ENCODE results near the gene FRY. TPM values are rescaled to one million over a fixed set of nuclear protein-coding genes. Genes with fewer than 3 reads are reported as not detected.

Gene FRY
- total and polyA plus RNA-seq, 4 donors = 6.2 to 31.2 (median 12.7) TPM

- Histone ChIP-seq H3K36me3 (ENCODE audit: control insufficient read depth in 4 of 4, insufficient read depth in 3 of 4, low read depth in 1 of 4, low read length in 3 of 4) (peaks cover 0 to 39% (median 16%) of the 10 kb centered on the region in 4 donors), H3K9ac (ENCODE audit: low read depth in 1 of 2, low read length in 2 of 2) (no peak overlapping the region), H3K27ac (ENCODE audit: low read depth in 1 of 2, low read length in 2 of 2) (no peak overlapping the region), H3K4me3 (ENCODE audit: low read depth in 1 of 3, low read length in 3 of 3) (no peak overlapping the region), H3K4me1 (ENCODE audit: control insufficient read depth in 4 of 4, insufficient read depth in 4 of 4, low read length in 3 of 4) (peaks cover 3 to 22% (median 7%) of the 10 kb centered on the region in 4 donors), H3K27me3 (ENCODE audit: control insufficient read depth in 4 of 4, insufficient read depth in 4 of 4, low read length in 3 of 4) (no peaks in the 10 kb centered on the region), H3K9me3 (ENCODE audit: control insufficient read depth in 4 of 4, low read length in 3 of 4) (no peaks in the 10 kb centered on the region)
- no peak for TF ChIP-seq GABPA (IDR thresholded peaks at IDR 0.05 in 1 of 2, conservative IDR thresholded peaks at IDR 0.05 in 1 of 2)
- no peak for TF ChIP-seq RXRA (IDR thresholded peaks at IDR 0.05)
- TF ChIP-seq FOXA1 (IDR thresholded peaks at IDR 0.05) = no peak
- no peak for TF ChIP-seq ATF3 (IDR thresholded peaks at IDR 0.05)
- no peak for TF ChIP-seq RAD21 (IDR thresholded peaks at IDR 0.05)
- no peak for TF ChIP-seq ZBTB33 (IDR thresholded peaks at IDR 0.05)
- no peak for TF ChIP-seq CTCF (IDR thresholded peaks at IDR 0.05; ENCODE audit: low read depth, low read length, missing input control)
- no peak for TF ChIP-seq JUND (IDR thresholded peaks at IDR 0.05)
- TF ChIP-seq MAX (IDR thresholded peaks at IDR 0.05) = no peak
- no peak for TF ChIP-seq EGR1 (IDR thresholded peaks at IDR 0.05; ENCODE audit: low read depth in 2 of 2)
- TF ChIP-seq HNF4A (conservative IDR thresholded peaks at IDR 0.05) = no peak
- DNase-seq (ENCODE audit: low spot score) = no peak
- 95% methylated on average over 1 of the region's 1 CpG for WGBS
Measured at GRCh38 chr13:32262619-32263018, 231.0 kb downstream of the FRY start.

- Histone ChIP-seq H3K36me3 (ENCODE audit: control insufficient read depth in 4 of 4, insufficient read depth in 3 of 4, low read depth in 1 of 4, low read length in 3 of 4) (peaks cover 0 to 45% (median 24%) of the 10 kb centered on the region in 4 donors), H3K4me3 (ENCODE audit: low read depth in 1 of 3, low read length in 3 of 3) (no peak overlapping the region), H3K27me3 (ENCODE audit: control insufficient read depth in 4 of 4, insufficient read depth in 4 of 4, low read length in 3 of 4) (no peaks in the 10 kb centered on the region), H3K9me3 (ENCODE audit: control insufficient read depth in 4 of 4, low read length in 3 of 4) (no peaks in the 10 kb centered on the region), H3K27ac (ENCODE audit: low read depth in 1 of 2, low read length in 2 of 2) (peak overlapping the region in 1 of 2 donors; percentile 19), H3K9ac (ENCODE audit: low read depth in 1 of 2, low read length in 2 of 2) (no peak overlapping the region), H3K4me1 (ENCODE audit: control insufficient read depth in 4 of 4, insufficient read depth in 4 of 4, low read length in 3 of 4) (peaks cover 3 to 19% (median 7%) of the 10 kb centered on the region in 4 donors)
- DNase-seq (ENCODE audit: low spot score) = no peak
- TF ChIP-seq ZBTB33 (IDR thresholded peaks at IDR 0.05) (no peak), NR2F2 (IDR thresholded peaks at IDR 0.05) (peak; percentile 12), SP1 (IDR thresholded peaks at IDR 0.05) (peak; percentile 27)
Measured at GRCh38 chr13:32264407-32264806, 232.8 kb downstream of the FRY start.
